Measurements from ENCODE around the gene LPP.

GRCh38 chr3:188254520-188255070 lies 100.6 kb downstream of the LPP start:
- TF ChIP-seq, protein P1, sequence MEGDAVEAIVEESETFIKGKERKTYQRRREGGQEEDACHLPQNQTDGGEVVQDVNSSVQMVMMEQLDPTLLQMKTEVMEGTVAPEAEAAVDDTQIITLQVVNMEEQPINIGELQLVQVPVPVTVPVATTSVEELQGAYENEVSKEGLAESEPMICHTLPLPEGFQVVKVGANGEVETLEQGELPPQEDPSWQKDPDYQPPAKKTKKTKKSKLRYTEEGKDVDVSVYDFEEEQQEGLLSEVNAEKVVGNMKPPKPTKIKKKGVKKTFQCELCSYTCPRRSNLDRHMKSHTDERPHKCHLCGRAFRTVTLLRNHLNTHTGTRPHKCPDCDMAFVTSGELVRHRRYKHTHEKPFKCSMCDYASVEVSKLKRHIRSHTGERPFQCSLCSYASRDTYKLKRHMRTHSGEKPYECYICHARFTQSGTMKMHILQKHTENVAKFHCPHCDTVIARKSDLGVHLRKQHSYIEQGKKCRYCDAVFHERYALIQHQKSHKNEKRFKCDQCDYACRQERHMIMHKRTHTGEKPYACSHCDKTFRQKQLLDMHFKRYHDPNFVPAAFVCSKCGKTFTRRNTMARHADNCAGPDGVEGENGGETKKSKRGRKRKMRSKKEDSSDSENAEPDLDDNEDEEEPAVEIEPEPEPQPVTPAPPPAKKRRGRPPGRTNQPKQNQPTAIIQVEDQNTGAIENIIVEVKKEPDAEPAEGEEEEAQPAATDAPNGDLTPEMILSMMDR (IDR thresholded peaks at IDR 0.05): no peak
- no peak for TF ChIP-seq POLR2A (IDR thresholded peaks at IDR 0.05)

Data from right lobe of liver (tissue), 4 donors.